Endodermal cell (in vitro differentiated cells): ENCODE data around the gene AKR1D1. TPM values are rescaled to one million over a fixed set of nuclear protein-coding genes. Genes with fewer than 3 reads are reported as not detected.
A peak's percentile ranks its signal among the peaks of the same experiment; 100 is the strongest.

Experiments used
- DNase-seq: peaks from one replicate; pipeline ENCODE4 v3.0.0-alpha.2; 2017
- H3K27ac ChIP-seq: 2 replicates; pipeline ENCODE4 v1.5.1; 2013; ENCODE audit warnings: mild to moderate bottlenecking, low read depth, low read length, moderate library complexity
- H3K27me3 ChIP-seq: 2 replicates; pipeline ENCODE4 v1.6.1; 2013; ENCODE audit warnings: mild to moderate bottlenecking, low read length, moderate library complexity; ENCODE audit not compliant: insufficient read depth, control insufficient read depth, poor library complexity, severe bottlenecking
- H3K36me3 ChIP-seq: 2 replicates; pipeline ENCODE4 v1.7.0; 2013; ENCODE audit warnings: mild to moderate bottlenecking, low read length, moderate library complexity; ENCODE audit not compliant: control insufficient read depth, insufficient read depth
- H3K4me1 ChIP-seq: one replicate; pipeline ENCODE4 v1.7.0; 2013; ENCODE audit warnings: low read length; ENCODE audit not compliant: control insufficient read depth, insufficient read depth
- H3K4me3 ChIP-seq: 2 replicates; pipeline ENCODE4 v1.5.1; 2013; ENCODE audit warnings: mild to moderate bottlenecking, low read length, moderate library complexity
- H3K9ac ChIP-seq: 2 replicates; pipeline ENCODE4 v1.6.1; 2013; ENCODE audit warnings: mild to moderate bottlenecking, low read length, moderate library complexity; ENCODE audit not compliant: poor library complexity, severe bottlenecking; ENCODE audit errors: extremely low read depth
- H3K9me3 ChIP-seq: 2 replicates; pipeline ENCODE4 v1.6.1; 2013; ENCODE audit warnings: mild to moderate bottlenecking, low read length, moderate library complexity; ENCODE audit not compliant: control insufficient read depth
- H3K27ac Mint-ChIP-seq: 2 replicates; pipeline ENCODE4 v1.8.0; 2020; ENCODE audit warnings: mixed read lengths
- H3K27me3 Mint-ChIP-seq: 2 replicates; pipeline ENCODE4 v1.8.0; 2021; ENCODE audit warnings: mild to moderate bottlenecking, mixed read lengths; ENCODE audit not compliant: insufficient read depth
- H3K36me3 Mint-ChIP-seq: 2 replicates; pipeline ENCODE4 v1.8.0; 2020; ENCODE audit warnings: low read depth, mixed read lengths
- H3K4me1 Mint-ChIP-seq: 2 replicates; pipeline ENCODE4 v1.8.0; 2020; ENCODE audit warnings: mixed read lengths
- H3K4me3 Mint-ChIP-seq: 2 replicates; pipeline ENCODE4 v1.8.0; 2020; ENCODE audit warnings: mild to moderate bottlenecking, moderate library complexity, mixed read lengths
- H3K9me3 Mint-ChIP-seq: 2 replicates; pipeline ENCODE4 v1.8.0; 2020; ENCODE audit warnings: mild to moderate bottlenecking, mixed read lengths
- WGBS, 2 experiments: methylation state at CpG; one replicate each; pipeline versions ENCODE4 v1.1.5 to v1.1.7; 2013; ENCODE audit warnings: missing lambda C conversion rate in 2 of 2, mixed read lengths in 1 of 2; ENCODE audit not compliant: insufficient coverage in 1 of 2, insufficient read length in 1 of 2; 5-methylcytosine and 5-hydroxymethylcytosine counted together
- long read RNA-seq, 4 experiments: library from polyadenylated mRNA in 2 of 4; library from RNA in 1 of 4; library from capped mRNA in 1 of 4; stranded (forward) in 3 of 4; unstranded in 1 of 4; transcript quantifications; one replicate each; pipeline ENCODE4 v2.0.0, GENCODE V29; 2020 to 2021; ENCODE audit warnings: inconsistent platforms in 1 of 4
- polyA plus RNA-seq, 2 experiments: library from polyadenylated mRNA; stranded (reverse); fragments of 50-300 nt; gene quantifications; one replicate each; pipeline ENCODE4 v1.2.3, GENCODE V29; 2013
- total RNA-seq, 2 donors: library from RNA; stranded (reverse); fragmentation: NEBNext Ultra II Directional in 1 of 2; extraction: Animal tissue kit (Norgen Biotek cat#: 25700) in 1 of 2; gene quantifications; 2 replicates in 1 of 2; 3 replicates in 1 of 2; pipeline ENCODE4 v1.2.1, GENCODE V29; 2021
- TF ChIP-seq, protein P1 (sequence below): fragments of 200-600 bp; sonication (generic); conservative IDR thresholded peaks from 2 replicates; pipeline ENCODE4 v1.5.0; 2021; ENCODE audit warnings: antibody characterized with exemption, mild to moderate bottlenecking

Gene AKR1D1, protein sequence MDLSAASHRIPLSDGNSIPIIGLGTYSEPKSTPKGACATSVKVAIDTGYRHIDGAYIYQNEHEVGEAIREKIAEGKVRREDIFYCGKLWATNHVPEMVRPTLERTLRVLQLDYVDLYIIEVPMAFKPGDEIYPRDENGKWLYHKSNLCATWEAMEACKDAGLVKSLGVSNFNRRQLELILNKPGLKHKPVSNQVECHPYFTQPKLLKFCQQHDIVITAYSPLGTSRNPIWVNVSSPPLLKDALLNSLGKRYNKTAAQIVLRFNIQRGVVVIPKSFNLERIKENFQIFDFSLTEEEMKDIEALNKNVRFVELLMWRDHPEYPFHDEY
- not detected for total RNA-seq
- polyA plus RNA-seq (2013, experiment 1 of 2) = 0.28 TPM
- polyA plus RNA-seq (2013, experiment 2 of 2) = 0.25 TPM
- long read RNA-seq, experiment 1 = 0 reads
- long read RNA-seq, experiment 2 = 0 reads
- long read RNA-seq, experiment 3, partial matches to known transcripts = 0 of 1 reads
- long read RNA-seq, experiment 3, other reads (novel, unspliced or antisense) = 1 of 1 reads
- long read RNA-seq, experiment 4 = 0 reads

DNA sequence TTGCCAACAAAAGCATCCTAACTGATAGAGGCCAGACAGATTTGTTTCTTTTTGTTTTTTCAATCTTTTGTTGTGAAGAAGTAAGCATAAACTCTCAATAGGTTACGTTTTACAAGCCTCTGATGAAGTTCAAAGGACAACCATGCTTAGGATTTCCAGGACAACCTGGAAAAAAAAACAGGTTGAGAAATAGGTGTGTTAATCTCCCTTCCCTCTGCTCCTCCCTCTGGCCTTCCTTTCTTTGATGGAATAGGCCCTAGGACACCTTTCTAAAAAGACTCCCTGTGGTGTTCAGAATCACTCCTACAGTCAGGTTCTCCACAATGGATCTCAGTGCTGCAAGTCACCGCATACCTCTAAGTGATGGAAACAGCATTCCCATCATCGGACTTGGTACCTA is at the start of gene AKR1D1:
TSS of gene AKR1D1 (plus strand) at position 264 of the 400 bp plus-strand sequence. CDS start at position 324, 60 bp downstream.
- no peaks in the 10 kb centered on the region for H3K36me3 ChIP-seq

DNA sequence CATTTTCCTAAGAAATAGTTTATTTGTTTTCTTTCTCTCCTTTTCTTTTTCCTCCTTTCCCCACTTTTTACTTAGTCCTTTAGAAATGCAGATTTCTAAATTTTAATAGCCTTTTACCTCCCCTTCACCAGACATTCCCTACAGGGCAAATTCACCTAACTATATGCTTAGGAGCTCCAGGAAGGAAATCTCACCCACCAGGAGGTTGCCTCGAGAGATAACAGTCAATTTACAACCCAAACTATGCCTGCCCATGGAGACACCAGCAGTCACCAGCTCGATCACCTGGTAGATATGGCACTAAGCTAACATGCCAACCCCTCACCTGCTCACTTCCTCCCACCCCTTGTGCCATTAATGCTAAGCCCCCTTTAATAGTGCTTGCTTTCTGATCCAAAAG is 49.2 kb upstream of the AKR1D1 start:
- H3K9me3 ChIP-seq = peaks cover 78% of the 10 kb centered on the region
- DNase-seq = no peak
- no peaks in the 10 kb centered on the region for H3K36me3 ChIP-seq
- no peak overlapping the region for H3K27ac ChIP-seq
- H3K36me3 Mint-ChIP-seq = peaks cover 24% of the 10 kb centered on the region
- H3K27ac Mint-ChIP-seq = no peak overlapping the region
- peaks cover 22% of the 10 kb centered on the region for H3K4me1 Mint-ChIP-seq
- H3K27me3 Mint-ChIP-seq = no peaks in the 10 kb centered on the region
- peaks cover 72% of the 10 kb centered on the region for H3K9me3 Mint-ChIP-seq
- no peaks in the 10 kb centered on the region for H3K27me3 ChIP-seq
- WGBS, 2 experiments = 46 to 57% methylated on average over 1 to 2 of the region's 2 CpGs
- no peak overlapping the region for H3K9ac ChIP-seq
- H3K4me1 ChIP-seq = no peaks in the 10 kb centered on the region
- peak overlapping the region; percentile 62 for H3K4me3 ChIP-seq
- TF ChIP-seq, protein P1, sequence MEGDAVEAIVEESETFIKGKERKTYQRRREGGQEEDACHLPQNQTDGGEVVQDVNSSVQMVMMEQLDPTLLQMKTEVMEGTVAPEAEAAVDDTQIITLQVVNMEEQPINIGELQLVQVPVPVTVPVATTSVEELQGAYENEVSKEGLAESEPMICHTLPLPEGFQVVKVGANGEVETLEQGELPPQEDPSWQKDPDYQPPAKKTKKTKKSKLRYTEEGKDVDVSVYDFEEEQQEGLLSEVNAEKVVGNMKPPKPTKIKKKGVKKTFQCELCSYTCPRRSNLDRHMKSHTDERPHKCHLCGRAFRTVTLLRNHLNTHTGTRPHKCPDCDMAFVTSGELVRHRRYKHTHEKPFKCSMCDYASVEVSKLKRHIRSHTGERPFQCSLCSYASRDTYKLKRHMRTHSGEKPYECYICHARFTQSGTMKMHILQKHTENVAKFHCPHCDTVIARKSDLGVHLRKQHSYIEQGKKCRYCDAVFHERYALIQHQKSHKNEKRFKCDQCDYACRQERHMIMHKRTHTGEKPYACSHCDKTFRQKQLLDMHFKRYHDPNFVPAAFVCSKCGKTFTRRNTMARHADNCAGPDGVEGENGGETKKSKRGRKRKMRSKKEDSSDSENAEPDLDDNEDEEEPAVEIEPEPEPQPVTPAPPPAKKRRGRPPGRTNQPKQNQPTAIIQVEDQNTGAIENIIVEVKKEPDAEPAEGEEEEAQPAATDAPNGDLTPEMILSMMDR = no peak
- no peak overlapping the region for H3K4me3 Mint-ChIP-seq

More for the DNA sequence above, at the start of gene AKR1D1:
- TF ChIP-seq, protein P1 = no peak
- Mint-ChIP-seq H3K9me3 (peaks cover 45% of the 10 kb centered on the region), H3K4me3 (no peak within 1 kb of the TSS), H3K36me3 (peaks cover 12% of the 10 kb centered on the region), H3K4me1 (no peaks in the 10 kb centered on the region), H3K27me3 (no peaks in the 10 kb centered on the region), H3K27ac (no peak within 1 kb of the TSS)
- Histone ChIP-seq H3K4me1 (no peaks in the 10 kb centered on the region), H3K9ac (no peak within 1 kb of the TSS), H3K4me3 (peak within 1 kb of the TSS; percentile 50), H3K27ac (no peak within 1 kb of the TSS), H3K27me3 (no peaks in the 10 kb centered on the region), H3K9me3 (peaks cover 36% of the 10 kb centered on the region)
- WGBS, 2 experiments = 87 to 100% methylated on average over 3 of the region's 3 CpGs
- no peak for DNase-seq

DNA sequence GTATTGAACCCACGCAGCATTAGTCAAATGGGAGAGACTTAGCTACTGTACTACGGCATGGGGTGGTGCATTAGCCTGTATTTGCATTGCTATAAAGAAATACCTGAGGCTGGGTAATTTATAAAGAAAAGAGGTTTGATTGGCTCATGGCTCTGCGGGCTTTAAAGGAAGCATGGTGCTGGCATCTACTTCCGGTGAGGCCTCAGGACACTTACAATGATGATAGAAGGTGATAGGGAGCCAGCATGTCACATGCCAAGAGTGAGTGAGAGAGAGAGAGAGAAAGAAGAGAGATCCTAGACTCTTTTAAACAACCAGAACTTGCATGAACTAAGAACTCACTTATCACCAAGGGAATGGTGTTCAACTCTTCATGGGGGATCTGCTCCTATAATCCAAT is 47.1 kb upstream of the AKR1D1 start:
- H3K4me3 Mint-ChIP-seq = no peak overlapping the region
- H3K27me3 Mint-ChIP-seq = no peaks in the 10 kb centered on the region
- H3K9me3 ChIP-seq = peaks cover 84% of the 10 kb centered on the region
- no peaks in the 10 kb centered on the region for H3K36me3 ChIP-seq
- no peak overlapping the region for H3K27ac ChIP-seq
- WGBS, 2 experiments = 83 to 91% methylated on average over 2 to 4 of the region's 4 CpGs
- peak overlapping the region; percentile 50 for H3K4me3 ChIP-seq
- peaks cover 18% of the 10 kb centered on the region for H3K36me3 Mint-ChIP-seq
- H3K27ac Mint-ChIP-seq = peak overlapping the region; percentile 78
- DNase-seq = no peak
- H3K4me1 Mint-ChIP-seq = peaks cover 22% of the 10 kb centered on the region
- H3K9ac ChIP-seq = no peak overlapping the region
- H3K4me1 ChIP-seq = no peaks in the 10 kb centered on the region
- H3K9me3 Mint-ChIP-seq = peaks cover 74% of the 10 kb centered on the region
- no peaks in the 10 kb centered on the region for H3K27me3 ChIP-seq
- TF ChIP-seq, protein P1 = no peak
